ENCODE results near the gene SLC35F3. TPM values are rescaled to one million over a fixed set of nuclear protein-coding genes. Genes with fewer than 3 reads are reported as not detected.

Gene SLC35F3
- total and polyA plus RNA-seq, 9 of the 15 experiments (the other 6 are each of a cell fraction or from before 2014, with no cell fraction given) = 0.04 to 0.07 (median 0.04) TPM; not detected in 6

DNA sequence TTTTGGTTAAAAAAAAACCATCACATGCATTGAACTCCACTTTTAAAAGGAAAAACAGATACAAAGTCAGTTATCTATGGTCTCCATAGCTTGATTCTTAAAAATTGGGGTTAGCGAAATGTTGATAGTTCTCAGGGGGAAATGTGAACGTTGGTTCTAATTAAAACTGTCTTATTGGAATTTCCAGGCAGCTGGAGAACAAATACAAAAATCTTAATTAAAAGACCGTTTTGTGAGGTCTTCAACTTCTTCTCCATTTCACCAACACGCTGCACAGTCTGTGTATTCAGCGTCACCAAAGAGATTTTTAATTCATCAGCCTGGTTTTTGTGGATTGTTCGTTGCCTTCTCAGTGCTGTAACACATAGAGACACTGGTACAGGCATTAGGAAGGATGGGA is 369.5 kb downstream of the SLC35F3 start (continued):
- TF ChIP-seq, protein P1, sequence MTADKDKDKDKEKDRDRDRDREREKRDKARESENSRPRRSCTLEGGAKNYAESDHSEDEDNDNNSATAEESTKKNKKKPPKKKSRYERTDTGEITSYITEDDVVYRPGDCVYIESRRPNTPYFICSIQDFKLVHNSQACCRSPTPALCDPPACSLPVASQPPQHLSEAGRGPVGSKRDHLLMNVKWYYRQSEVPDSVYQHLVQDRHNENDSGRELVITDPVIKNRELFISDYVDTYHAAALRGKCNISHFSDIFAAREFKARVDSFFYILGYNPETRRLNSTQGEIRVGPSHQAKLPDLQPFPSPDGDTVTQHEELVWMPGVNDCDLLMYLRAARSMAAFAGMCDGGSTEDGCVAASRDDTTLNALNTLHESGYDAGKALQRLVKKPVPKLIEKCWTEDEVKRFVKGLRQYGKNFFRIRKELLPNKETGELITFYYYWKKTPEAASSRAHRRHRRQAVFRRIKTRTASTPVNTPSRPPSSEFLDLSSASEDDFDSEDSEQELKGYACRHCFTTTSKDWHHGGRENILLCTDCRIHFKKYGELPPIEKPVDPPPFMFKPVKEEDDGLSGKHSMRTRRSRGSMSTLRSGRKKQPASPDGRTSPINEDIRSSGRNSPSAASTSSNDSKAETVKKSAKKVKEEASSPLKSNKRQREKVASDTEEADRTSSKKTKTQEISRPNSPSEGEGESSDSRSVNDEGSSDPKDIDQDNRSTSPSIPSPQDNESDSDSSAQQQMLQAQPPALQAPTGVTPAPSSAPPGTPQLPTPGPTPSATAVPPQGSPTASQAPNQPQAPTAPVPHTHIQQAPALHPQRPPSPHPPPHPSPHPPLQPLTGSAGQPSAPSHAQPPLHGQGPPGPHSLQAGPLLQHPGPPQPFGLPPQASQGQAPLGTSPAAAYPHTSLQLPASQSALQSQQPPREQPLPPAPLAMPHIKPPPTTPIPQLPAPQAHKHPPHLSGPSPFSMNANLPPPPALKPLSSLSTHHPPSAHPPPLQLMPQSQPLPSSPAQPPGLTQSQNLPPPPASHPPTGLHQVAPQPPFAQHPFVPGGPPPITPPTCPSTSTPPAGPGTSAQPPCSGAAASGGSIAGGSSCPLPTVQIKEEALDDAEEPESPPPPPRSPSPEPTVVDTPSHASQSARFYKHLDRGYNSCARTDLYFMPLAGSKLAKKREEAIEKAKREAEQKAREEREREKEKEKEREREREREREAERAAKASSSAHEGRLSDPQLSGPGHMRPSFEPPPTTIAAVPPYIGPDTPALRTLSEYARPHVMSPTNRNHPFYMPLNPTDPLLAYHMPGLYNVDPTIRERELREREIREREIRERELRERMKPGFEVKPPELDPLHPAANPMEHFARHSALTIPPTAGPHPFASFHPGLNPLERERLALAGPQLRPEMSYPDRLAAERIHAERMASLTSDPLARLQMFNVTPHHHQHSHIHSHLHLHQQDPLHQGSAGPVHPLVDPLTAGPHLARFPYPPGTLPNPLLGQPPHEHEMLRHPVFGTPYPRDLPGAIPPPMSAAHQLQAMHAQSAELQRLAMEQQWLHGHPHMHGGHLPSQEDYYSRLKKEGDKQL (CRISPR knock-in tag; IDR thresholded peaks at IDR 0.05; ENCODE audit: borderline replicate concordance) = no peak
- TF ChIP-seq SNIP1 (IDR thresholded peaks at IDR 0.05; ENCODE audit: low read depth) (no peak), ZNF197 (CRISPR knock-in tag; IDR thresholded peaks at IDR 0.05; ENCODE audit: low read depth) (no peak), SMARCC2 (IDR thresholded peaks at IDR 0.05; ENCODE audit: low read depth) (no peak), DPF2 (IDR thresholded peaks at IDR 0.05) (no peak), ZZZ3 (IDR thresholded peaks at IDR 0.05) (no peak), NFE2 (IDR thresholded peaks at IDR 0.05; ENCODE audit: low read depth) (no peak), ETS2 (tag; IDR thresholded peaks at IDR 0.05; ENCODE audit: borderline replicate concordance, poor library complexity, severe bottlenecking) (no peak)
- TF ChIP-seq, protein P2, sequence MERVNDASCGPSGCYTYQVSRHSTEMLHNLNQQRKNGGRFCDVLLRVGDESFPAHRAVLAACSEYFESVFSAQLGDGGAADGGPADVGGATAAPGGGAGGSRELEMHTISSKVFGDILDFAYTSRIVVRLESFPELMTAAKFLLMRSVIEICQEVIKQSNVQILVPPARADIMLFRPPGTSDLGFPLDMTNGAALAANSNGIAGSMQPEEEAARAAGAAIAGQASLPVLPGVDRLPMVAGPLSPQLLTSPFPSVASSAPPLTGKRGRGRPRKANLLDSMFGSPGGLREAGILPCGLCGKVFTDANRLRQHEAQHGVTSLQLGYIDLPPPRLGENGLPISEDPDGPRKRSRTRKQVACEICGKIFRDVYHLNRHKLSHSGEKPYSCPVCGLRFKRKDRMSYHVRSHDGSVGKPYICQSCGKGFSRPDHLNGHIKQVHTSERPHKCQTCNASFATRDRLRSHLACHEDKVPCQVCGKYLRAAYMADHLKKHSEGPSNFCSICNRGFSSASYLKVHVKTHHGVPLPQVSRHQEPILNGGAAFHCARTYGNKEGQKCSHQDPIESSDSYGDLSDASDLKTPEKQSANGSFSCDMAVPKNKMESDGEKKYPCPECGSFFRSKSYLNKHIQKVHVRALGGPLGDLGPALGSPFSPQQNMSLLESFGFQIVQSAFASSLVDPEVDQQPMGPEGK (CRISPR knock-in tag; IDR thresholded peaks at IDR 0.05; ENCODE audit: borderline replicate concordance) = no peak

All from K562 (cell line).